Stimulated activated CD4-positive, alpha-beta T cell treated with anti-CD3 and anti-CD28 coated beads, Interleukin-15, amount 100 ng/mL, for 24 hours (primary cell): ENCODE results near the gene KDSR.

ENCODE experiments used
- DNase-seq: peaks from one replicate; pipeline ENCODE4 v3.0.0-alpha.2; 2020

KDSR gene, protein sequence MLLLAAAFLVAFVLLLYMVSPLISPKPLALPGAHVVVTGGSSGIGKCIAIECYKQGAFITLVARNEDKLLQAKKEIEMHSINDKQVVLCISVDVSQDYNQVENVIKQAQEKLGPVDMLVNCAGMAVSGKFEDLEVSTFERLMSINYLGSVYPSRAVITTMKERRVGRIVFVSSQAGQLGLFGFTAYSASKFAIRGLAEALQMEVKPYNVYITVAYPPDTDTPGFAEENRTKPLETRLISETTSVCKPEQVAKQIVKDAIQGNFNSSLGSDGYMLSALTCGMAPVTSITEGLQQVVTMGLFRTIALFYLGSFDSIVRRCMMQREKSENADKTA

DNA sequence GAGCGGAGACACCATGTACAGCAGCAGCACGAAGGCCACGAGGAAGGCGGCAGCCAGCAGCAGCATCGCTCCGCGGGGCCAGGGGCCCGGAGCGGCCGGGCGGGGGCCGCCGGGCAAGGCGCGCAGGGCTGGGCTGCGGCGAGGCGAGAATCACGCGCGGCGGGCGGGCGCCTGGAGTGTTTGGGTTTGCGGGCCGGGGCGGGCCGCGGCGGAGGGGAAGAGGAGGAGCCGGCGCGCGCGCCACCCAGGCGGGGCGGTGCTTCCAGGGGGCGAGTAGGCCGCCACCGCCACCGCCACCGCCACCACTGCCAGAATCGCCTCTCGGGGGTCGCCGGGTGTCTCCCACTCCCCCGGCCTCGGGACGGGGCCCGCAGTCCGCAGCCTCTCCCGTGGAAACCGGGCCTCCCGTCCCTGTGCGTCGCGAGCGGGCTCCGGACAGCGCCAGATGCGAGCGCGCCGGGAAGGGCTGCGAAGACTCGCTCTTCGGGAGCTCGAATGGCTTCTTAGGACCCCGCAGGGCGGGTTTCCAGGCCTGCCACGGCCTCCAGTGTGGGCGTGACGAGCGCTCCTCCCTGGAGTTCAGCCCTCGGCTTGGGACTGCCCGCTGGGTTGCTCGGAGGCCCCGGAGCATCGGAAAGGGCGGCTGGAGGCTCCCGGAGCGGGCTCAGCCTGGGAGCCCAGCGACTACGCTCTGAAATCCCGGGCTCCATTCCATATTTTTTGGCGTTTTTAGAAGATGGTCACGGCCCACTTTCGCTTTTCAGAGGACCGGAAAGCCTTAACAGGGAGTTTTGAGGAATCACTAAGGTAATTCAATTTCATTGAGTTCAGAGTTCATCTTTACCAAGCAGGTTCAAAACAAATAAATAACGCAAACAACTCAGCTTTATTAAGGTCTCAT, at the start of gene KDSR:
KDSR (minus strand) TSS at position 154 of the 901 bp plus-strand sequence; CDS start at position 66, 88 bp downstream.
- peak; percentile 89 for DNase-seq

DNA sequence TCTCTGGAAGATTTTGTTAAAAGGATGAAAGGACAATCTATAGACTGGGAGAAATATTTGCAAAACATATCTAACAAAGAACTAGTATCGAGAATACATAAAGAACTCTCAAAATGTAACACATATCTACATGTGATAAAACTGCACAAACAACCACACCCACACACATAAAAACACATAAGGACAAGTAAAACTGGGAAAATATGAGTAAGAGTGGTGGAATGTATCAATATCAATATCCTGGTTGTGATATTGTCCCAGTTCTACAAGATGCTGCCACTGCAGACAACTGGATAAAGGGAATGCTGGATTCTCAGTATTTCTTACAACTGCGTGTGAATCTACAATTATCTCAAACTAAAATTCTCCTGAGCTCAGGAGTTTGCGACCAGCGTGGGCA, 45.9 kb upstream of the KDSR start:
- DNase-seq: no peak

DNA sequence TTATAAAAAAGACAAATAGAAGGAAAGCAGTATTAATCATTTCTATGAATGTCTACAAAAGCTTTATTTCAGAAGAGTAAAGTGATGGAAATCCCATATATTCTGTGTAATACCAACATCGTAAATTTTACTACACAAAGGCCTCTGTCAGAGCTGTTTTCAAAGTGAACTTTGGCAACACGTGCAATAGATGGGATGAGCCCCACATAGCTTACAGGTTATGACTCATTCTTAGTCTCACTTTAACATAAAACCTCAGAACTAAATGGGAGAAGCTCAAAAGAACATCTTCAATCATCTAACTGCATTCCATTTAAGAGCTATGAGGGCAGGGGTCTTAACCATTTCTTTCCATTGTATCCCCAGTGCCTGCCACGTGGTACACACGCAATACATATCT, 43.8 kb upstream of the KDSR start:
- no peak for DNase-seq

DNA sequence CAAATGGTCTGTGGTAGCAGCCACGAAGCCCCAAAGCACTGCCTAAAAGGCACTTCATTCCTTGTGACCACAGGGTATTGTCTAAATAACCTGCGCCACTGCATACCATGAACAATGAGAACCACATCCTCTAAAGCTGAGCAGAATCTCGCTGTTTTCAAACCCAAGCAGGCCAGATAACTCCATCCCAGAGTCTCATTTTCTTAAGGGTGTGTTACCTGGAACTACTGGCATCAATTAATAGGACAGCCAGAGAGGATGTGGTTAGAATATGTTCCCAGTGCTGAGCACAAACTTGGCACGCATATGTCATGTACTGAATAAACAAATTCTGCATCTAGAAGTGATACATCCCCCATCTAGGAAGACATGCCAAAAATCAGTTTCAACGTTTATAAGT, 42.3 kb upstream of the KDSR start:
- no peak for DNase-seq

DNA sequence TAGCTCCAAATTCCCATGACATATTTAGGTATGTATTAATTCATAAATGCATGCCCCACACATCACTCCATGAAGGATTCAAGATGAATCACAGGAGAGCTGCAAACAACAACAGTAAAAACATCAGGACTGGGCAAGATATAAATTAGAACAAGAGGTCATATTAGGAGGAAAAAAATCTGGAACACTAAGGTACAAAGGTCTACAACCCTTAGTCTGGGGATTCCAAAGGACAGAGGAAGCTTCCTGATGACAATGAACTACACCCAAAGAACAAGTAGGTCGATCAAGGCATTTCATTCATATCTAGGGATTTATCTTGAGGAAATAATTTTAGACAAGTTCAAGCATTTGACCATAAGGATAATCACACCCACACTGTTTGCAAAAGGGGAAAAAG, 40.7 kb upstream of the KDSR start:
- DNase-seq: no peak

DNA sequence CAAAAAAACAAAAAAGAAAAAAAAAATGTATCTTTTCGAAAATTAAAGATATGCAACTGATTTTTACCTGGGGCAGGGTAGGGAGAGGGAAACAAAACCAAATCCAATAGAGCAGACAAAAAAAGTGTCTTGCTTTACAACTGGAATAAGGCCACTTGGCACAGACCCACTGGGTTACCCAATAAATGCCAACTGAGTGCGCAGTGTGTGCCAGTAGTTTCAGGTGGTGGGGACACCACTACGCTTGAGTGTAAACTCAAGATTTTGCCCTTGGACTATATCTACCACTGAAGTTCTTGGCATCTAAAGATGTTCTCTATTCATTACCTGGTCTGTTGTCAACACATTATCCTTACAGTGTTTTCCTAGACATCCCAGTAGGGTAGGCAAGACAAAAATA, 39.0 kb upstream of the KDSR start:
- no peak for DNase-seq

DNA sequence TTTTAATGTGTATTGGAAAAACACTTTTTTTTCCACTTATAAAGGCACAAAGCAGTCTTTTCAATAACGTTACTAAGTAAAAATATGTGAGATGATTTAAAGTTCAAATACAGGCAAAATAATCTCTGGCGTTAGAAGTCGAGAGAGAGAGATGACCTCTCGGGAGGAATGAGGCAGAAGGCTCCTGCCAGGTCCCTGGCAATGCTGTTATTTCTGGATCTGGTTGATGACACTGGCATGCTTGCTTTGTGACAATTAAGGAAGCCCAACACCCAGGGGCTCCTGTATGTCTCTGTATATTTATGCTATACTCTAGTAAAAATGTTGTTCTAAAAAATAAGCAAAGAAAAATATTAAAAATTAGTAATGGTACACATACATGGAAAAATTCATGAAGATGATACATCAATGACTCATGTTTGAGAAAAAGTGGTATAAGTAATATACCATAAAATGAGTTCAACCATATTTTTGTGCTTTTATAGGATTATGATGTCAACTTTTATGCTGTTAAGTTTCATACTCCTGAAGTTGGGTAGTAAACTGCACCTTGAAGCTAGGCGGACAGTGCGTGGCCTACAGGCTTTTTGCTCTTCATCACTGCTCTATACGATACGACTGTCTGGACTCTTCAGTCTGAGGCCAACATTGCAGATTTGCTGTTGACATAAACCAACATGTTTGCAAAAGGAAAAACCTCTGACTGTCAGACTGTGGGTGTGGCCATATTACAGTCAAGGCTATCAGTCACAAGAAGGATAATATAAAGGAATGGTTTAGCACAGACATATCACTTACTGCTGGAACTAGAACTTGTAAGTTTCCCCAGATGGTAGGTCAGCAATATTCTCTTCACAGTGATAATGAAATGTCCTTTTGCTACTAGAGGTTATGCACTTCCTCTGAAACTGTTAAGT, 35.5 kb upstream of the KDSR start:
- no peak for DNase-seq

DNA sequence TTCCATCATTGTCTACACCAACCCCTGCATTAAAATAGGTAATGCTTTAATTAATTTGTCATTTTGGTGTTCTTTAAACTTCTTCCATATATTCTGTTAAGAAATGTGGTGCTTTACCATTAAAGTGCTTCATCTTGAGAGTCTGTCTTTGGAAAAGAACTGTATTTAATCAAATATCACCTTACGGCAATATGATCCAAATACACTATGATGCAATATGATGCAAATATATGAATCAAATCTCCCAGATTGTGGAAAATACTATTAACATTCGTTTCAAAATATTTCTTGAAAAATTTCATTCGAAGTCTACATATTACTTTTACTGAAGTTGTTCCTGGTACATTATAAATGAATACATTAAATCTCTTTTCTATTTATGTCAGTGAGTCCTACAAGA, 32.3 kb upstream of the KDSR start:
- DNase-seq: no peak

DNA sequence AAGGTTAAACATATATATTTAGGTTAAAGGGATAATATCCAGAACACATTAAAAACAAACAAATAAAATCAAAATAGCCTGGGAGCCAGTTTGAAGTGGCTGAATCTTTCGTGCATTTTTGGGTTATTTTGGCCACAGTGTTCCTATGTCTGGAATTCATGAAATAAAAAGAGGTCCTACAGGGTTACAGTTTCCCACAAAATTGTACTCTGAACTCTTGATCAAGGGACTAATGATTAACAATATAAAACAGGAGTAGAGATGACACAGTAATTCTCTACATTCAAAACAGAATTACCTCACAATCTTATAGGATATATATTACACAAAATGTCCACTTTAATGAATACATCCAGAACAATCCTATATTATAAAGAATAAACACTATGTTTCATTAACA, 30.3 kb upstream of the KDSR start:
- DNase-seq: no peak

DNA sequence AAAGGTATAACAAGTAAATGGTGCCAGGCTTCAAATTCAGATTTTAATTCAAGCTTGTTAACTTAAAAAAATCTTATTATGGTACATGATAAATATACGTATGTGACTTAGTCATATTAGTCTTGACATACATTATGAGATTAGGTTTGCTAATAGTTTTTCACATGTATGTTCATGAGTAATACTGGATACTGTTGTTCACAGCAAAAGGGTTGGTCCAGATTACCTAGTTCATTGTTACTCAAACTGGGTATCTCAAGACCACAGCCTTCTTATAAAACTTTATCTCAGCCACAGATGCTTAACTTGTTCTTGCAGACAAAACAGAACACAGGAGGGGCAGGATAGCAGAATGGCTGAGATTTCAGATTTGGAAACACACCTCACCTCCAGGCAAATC, 28.5 kb upstream of the KDSR start:
- no peak for DNase-seq

DNA sequence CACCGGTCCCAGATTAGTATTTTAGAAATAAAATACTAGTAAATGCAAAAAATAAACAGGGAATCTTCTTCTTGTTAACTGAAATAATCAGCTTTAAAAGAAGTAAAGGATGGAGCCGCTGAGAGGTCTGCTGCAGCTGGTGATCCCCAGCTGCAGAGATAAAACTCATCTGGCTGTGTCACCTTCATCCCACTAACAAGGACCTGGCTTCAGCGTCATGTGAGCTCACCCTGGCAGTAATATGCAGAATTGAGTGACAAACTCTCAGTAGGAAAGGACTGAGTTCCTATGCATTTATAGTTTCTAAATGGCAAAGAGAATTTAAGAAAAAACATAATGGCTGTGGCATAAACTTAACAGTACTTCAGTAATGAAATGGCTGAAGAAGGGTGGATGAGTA, 27.9 kb upstream of the KDSR start:
- no peak for DNase-seq

DNA sequence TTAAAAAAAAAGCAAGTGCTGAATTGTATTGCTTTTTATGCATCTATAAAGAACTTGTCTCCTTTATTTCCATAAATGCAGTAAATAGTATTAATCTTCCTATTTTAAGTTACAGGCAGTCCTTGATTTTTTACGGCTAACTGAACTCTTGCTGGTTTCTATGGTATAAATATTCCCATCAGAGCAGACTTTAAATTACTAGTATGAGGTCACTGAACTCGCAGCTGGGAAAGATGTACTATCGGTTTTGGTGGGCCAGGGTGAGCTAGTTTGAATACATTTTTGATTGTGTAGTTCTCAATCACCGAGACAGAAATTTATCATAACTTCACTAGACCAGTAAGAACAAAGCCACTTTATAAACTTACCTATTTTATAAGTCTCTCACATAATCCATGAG, 20.9 kb upstream of the KDSR start:
- no peak for DNase-seq

DNA sequence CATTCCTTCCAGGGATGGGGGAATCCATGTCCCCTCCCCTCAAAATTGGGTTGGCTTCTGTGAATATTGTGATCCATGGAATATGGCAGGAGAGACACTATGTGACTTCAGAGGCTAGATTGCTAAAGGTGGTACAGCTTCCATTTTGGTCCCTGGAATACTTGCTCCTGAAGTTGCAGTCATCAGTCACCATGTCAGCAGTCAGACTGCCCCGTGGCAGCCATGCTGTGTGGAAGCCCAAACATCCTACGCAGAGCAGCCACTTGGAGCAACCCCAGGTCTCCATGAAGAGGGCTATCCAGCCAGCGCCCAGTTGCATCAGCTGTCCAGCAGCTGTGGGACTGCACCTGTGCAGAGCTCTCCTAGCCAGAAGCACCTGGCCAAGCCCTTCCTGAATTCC, 15.8 kb upstream of the KDSR start:
- DNase-seq: no peak

DNA sequence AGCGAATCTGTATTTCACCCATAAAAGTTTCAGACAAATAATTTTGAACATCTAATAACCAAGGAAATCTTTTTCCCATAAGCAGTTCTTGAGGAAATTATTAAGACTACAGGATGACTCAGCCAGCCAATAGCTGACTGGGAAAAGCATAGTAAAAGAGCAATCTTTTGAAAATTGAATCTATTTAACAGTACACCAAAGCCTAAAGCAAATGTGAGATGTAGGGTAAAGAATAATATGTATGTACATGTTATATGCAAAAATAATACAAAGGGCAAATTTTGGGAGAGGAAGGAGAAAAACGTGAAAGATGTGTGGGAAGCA, 12.6 kb upstream of the KDSR start:
- DNase-seq: no peak

DNA sequence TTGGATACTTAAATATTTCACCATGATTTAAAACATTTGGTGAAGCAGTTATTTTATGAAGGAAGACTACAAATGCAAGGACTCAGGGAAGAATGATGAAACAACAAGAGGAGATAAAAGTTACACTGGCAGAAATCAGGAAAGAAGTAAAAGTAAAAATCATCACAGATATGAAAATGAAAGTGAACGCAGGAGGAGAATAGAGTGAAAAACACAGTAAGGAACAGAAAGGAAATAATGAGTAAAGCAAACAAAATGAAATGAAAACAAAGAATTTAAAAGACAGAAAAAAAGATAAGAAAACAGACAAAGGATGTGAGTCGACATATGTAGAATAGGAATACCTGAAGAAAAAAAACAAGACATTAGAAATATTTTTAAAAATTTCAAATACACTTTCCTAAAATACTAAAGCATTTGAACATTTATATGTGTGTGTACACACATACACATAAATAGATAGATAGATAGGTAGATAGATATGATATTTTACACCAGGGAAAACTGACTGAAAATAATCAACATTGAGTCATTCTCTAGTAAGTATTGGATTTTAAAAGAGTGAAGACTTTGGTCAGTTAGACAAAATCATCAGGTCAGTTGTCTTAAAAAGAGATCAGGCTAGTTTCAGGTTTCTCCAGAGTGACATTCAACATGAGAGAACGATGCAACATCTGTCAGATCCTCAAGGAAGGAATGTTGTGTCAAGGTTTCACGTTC, 12.1 kb upstream of the KDSR start:
- no peak for DNase-seq

DNA sequence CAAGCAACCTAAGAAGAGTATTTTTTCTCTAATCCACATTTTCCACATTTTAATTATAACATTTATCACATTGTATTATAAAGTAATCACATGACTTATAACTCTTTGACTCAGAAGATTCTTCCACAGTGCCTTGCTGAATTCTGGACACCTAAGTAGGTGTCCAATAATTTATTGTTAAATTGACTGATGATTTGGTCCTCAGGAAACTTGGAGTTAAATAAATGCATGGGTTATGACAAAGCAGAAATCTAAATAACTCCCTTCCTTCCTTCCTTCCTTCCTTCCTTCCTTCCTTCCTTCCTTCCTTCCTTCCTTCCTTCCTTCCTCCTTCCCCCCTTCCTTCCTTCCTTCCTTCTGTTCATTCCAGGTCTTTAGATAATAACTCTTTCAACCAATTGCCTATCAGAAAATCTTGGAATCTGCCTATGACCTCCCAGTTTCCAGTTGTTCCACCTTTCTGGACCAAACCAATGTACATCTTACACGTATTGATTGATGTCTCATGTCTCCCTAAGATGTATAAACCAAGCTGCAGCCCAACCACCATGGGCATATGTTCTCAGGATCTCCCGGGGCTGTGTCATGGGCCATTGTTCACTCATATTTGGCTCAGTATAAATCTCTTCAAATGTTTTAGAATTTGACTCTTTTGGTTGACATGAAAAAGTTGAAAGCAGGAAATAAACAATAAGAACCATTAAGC, 10.4 kb upstream of the KDSR start:
- no peak for DNase-seq

DNA sequence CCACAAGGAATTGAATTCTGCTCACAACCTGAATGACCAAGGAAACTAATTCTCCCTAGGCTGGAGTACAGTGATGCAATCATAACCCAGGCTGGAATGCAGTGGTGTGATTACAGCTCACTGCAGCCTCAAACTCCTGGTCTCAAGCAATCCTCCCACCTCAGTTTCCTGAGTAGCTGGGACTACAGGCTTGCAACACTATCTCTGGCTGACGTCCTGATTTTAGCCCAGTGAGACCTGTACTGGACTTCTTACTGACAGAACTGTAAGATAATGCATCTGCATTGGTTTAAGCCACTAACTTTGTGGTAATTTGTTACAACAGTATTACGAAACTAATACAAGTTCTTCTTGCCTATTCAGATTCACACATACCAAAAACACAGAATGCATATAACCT, 9.5 kb upstream of the KDSR start:
- no peak for DNase-seq

DNA sequence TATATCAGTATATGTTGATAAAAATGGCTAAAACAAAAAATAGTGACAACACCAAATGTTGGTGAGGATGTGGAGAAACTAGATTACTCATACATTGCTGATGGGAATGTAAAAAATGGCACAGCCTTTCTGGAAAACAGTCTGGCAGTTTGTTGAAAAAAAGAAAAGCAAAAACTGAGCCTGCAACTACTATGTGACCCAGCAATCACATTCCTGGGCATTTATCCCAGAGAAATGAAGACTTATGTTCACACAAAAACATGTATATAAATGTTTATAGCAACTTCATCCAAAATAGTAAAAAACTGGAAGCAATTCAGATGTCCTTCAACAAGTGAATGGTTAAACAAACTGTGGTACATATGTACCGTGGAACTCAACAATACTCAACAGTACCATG, 7.5 kb upstream of the KDSR start:
- no peak for DNase-seq

DNA sequence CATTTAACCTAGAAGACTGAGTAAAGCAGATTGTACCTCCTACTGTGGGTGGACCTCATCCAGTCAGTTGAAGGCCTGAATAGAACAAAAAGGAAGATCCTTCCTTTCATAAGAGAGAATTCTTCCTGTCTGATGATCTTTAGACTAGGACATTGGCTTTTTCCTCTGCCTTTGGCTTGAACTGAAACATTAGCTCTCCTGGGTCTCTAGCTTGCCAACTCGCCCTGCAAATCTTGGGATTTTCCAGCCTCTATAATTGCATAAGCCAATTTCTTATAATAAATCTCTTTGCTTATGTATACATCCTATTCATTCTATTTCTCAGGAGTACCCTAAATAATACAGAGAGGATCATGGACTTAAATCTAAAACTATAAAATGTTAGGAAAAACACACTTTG, 6.2 kb upstream of the KDSR start:
- no peak for DNase-seq

DNA sequence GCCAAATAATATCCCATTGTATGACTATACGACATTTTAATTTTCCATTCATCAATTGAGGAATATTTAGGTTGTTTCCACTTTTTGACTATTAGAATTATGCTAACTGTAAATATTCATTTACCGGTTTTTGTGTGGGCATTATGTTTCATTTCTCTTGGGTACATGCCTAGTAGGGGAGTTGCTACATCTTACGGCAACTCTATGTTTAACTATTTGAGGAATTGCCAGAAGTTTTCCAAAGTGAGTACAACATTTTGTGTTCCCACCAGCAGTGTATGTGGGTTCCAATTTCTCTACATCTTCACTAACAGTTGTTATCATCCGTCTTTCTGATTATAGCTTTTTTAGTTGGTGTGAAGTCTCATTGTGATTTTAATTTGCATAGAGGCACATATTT, 1.6 kb upstream of the KDSR start:
- DNase-seq: no peak

DNA sequence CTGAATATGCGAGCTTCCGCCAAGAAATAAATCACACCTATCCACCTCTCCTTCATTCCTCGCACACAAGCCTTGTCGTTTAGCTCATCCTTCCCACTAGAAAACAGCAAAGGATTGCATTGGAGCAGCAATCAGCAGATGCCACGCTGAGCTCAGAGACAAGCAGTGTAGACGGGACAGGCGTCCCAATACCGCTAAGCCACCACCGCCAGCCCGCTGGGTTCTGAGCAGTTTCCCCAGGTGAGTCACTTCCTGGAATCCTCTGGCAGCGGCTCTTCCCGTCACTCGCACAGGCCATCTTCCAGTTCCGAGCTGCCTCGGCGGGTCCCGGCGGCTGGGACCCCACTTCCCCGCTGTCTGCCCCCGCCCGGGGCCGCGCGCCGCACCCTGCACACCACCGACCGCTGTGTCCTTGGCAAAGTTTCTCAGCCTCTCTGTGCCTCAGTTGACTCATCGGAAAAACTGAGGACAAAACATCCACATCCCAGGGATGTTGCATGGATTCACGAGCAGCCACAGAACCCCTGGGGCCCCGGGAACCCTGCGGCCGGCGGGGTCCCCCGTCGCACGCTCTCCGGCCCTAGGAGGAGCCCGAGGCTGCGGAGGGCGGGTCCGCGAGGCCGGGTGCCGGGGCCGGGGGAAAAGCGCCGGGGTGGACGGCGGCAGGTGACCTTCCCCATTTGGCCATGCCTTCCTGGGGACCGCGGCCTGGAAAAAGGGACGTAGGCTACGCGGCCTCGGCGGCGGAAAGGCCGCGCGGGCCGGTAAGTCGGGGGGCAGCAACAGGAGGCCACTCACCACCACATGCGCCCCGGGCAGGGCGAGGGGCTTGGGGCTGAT, 573 bp downstream of the KDSR start:
- DNase-seq: peak; percentile 85
